Activated CD8-positive, alpha-beta memory T cell treated with anti-CD3 and anti-CD28 coated beads for 24 hours (primary cell): ENCODE results near the gene TPP1.

Experiments
- DNase-seq: peaks from one replicate; pipeline ENCODE4 v3.0.0-alpha.2; 2020

TPP1 gene

GRCh38 chr11:6586434-6587359 lies 32.5 kb downstream of the TPP1 start:
- DNase-seq, result no peak

GRCh38 chr11:6584528-6584927 lies 34.7 kb downstream of the TPP1 start:
- DNase-seq, result no peak

DNA sequence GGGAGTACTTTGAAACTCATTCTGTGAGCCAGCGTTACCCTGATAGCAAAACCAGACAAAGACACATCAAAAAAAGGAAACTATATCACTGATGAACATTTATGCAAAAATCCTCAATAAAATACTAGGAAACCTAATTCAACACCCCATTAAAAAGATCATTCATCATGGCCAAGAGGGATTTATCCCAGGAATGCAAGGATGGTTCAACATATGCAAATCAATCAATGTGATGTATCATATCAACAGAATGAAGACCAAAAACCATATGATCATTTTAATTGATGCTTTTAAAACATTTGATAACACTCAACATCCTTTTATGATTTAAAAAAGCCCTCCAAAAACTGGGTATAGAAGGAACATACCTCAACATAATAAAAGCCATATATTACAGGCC lies 35.6 kb downstream of the TPP1 start:
- DNase-seq, result no peak

- DNase-seq, result no peak
Observed at GRCh38 chr11:6579681-6580080, 39.5 kb downstream of the TPP1 start.

DNA sequence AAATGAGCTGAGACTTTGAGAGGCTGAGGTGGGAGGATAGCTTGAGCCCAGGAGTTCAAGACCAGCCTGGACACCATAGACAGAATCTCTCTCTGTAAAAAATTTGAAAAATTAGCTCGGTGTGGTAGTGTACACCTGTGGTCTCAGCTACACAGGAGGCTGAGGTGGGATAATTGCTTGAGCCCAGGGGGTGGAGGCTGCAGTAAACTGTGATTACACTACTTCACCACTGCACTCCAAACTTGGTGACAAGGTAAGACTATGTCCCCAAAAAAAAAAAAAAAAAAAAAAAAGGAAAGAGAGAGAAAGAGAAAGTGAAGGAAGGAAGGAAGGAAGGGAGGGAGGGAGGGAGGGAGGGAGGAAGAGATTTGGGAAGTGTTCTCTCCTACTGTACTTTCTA lies 41.1 kb downstream of the TPP1 start:
- DNase-seq, result no peak

DNA sequence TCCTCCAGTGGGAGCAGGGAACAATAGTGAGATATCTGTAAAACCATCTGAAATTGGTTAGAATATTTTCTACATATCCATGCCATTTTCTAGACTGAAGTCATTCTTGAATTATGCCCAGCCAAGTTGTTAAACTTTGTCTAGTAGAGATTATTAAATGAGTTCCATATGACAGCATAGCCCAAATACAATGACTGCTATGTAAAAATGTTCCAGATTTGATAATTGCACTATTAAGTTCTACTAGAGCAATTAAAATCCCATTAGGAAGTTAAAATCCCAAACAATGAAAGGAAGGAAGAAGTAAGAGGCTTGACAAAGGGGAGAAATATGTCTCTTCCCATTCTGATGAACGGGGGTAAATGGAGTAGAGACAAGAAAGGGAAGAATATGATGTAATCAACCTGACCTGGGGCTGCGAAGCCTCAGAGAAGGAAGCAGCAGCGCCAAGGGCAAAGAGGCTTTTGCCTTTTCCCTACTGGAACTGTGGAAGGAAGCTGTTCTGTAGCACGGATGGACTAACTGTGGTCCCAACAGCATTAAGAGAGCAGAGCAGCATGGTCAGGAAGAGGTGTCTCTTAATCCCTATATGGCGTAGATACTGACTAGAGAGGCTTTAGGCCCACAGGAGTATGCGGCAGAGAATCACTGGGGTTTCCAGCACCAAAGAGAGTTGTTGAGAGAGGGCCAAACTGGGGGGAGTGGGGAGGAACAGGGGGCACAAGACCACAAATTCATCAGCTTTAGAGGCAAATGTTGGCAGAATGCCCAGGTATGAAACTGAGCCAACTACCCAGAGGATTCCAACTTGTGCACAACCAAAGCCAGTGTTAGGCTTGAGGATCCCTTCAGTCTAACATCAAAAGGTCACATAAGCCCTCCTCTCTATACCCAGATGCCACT lies 42.5 kb downstream of the TPP1 start:
- DNase-seq, result no peak

- DNase-seq, result no peak
Observed at GRCh38 chr11:6574816-6575715, 44.2 kb downstream of the TPP1 start.

DNA sequence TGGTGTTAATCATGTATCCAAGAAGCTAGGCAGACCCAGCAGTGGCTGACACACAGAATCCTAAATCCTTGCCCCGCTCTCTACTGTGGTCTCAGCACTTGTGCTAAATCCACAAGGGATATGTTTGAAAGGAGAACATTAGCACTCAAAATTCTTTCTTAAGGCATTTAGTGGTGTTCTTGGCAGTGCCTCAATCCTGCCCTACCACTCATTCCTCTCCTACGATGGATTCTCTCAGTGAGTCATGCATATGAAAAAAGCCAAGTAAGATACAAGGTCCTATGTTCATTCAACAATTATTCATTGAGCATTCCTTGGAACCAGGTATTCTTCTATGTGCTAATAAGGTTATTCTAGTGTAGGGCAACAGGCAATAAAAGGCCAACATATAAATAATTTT lies 47.0 kb downstream of the TPP1 start:
- DNase-seq, result no peak

DNA sequence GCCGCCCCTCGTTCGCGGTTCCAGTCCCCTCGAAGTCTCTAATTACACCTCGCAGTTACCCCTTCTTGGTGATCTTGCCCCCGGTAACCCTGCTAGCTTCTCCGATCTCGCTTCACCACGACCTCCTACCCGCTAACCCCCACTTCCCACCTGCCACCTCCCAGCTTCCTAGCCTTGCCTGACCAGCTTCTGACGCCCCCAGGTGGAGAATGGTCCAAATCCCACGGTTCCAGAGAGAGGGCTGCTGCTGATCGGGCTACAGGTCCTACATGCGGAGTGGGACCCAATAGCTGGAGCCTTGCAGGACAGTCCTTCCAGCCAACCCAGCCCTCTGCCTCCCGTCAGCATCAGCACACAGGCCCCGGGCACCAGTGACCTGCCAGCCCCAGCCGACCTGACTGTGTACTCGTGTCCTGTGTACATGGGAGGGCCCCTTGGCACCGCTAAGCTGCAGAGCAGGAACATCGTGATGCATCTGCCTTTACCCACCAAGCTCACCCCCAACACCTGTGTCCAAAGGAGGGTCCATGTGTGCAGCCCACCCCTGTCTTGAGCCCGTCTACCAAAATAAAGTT lies 47.7 kb downstream of the TPP1 start:
- no peak for DNase-seq

DNA sequence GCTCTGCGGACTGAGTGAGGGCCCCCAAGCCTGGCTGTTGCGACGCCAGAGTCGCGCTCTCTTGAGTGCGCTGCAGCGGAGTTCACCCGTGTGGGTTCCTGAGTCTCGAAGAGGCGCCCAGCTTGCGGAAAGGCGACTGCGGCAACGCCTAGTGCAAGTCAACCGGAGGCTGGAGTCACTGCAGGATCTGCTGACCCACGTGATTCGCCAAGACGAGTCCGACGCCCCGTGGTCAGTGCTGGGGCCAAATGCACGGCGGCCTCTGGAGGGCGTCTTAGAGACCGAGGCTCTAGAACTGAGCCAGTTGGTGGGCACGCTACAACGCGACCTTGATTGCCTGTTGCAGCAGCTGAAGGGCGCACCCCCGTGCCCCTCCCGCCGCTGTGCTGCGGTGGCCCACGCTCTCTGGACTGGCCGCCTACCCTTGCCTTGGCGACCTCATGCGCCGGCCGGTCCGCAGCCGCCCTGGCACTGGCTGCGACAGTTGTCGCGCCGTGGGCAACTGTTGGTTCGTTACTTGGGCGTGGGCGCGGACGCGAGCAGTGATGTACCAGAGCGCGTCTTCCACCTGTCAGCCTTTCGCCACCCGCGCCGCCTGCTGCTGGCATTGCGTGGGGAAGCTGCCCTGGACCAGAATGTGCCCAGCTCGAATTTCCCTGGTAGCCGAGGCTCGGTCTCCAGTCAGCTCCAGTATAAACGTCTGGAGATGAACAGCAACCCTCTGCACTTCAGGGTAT lies 48.4 kb downstream of the TPP1 start:
- DNase-seq, result no peak

DNA sequence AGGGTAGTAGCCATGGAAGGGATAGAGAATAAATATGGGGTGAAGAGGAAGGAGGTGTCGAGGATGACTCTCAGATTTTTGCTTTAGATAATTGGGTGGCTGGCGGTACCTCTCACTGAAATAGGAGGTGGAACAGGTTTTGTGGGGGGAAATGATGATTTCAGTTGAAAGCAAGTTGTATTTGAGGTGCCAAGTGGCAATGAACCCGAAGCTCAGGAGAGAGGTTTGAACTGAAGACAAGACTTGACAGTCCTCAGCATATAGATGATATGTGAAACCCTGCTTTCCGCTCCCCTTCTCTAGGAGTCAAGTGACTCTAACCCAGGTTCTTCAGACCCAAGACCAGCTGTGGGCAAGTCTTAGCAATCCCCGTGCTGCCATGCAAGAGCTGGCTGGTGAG lies 49.5 kb downstream of the TPP1 start:
- no peak for DNase-seq

GRCh38 chr11:6568191-6568918 lies 50.9 kb downstream of the TPP1 start:
- no peak for DNase-seq

DNA sequence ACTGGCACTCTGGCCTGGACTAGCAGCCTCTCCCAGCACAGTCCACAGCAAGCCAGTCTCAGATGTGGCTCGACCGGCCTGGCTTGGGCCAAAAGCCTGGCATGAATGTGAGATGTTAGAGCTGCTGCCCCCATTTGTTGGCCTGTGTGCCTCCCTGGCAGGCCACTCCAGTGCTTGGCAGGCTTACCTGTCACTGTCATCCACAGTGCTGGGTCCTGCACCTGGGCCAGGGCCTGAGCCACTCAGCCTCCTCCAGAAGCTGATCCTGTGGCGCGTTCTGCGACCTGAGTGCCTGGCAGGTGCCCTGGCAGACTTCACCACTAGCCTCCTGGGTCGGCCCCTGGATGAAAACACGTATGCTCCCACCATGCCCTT lies 51.9 kb downstream of the TPP1 start:
- peak; percentile 50 for DNase-seq

- no peak for DNase-seq
Observed at GRCh38 chr11:6566704-6567370, 52.4 kb downstream of the TPP1 start.

- no peak for DNase-seq
Observed at GRCh38 chr11:6565988-6566703, 53.1 kb downstream of the TPP1 start.

- DNase-seq, result no peak
Observed at GRCh38 chr11:6565325-6565724, 53.9 kb downstream of the TPP1 start.

- no peak for DNase-seq
Observed at GRCh38 chr11:6563667-6564066, 55.6 kb downstream of the TPP1 start.

DNA sequence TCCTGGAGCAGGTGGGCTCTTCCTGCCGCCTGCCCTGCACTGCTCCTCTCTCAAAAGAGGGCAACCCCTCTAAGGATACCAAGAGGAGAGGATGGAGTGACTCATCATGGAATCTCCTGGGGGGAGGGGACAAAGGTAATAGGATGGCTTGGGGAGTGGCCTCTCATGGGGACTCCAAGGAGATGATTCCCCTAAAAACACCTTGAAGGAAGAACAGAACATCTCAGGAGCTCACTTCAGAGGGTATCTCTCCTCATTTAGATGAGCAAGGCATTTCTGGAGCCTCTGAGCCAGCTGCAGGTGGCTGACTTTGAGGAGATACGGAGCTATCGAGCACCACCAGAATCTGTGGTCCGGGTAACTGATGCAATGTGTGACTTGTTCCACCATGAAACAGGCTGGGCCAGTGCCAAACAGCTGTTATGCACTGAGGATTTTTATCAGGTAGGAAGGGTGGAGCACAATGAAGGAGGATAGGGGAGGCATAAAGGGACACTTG lies 56.1 kb downstream of the TPP1 start:
- DNase-seq, result no peak
